ENCODE measurements around the gene STPG1.
A peak's percentile ranks its signal among the peaks of the same experiment; 100 is the strongest.

Gene STPG1

DNA sequence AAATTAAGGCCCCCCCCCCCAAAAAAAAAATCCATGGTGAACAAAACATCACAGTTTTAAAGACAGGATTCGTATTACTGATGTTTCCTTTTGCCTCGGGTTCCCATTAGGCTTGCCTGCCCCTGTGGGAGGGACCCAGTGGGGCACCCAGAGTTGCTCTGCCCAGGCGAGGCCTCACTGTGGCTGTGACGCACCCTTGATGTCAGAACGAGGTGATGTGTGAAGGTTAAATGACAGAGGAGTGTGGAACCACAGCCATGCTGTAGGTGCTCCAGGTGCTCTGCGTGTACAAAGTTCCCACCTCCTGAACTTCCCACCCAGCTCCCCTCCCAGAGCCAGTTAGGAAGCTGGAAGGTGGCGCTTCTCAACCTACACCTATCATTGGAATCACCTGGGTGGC, 56.5 kb downstream of the STPG1 start:
- no peaks in the 10 kb centered on the region for H3K27me3 ChIP-seq
- H3K9me3 ChIP-seq: no peaks in the 10 kb centered on the region
- H3K36me3 ChIP-seq: no peaks in the 10 kb centered on the region
- TF ChIP-seq, protein P1, sequence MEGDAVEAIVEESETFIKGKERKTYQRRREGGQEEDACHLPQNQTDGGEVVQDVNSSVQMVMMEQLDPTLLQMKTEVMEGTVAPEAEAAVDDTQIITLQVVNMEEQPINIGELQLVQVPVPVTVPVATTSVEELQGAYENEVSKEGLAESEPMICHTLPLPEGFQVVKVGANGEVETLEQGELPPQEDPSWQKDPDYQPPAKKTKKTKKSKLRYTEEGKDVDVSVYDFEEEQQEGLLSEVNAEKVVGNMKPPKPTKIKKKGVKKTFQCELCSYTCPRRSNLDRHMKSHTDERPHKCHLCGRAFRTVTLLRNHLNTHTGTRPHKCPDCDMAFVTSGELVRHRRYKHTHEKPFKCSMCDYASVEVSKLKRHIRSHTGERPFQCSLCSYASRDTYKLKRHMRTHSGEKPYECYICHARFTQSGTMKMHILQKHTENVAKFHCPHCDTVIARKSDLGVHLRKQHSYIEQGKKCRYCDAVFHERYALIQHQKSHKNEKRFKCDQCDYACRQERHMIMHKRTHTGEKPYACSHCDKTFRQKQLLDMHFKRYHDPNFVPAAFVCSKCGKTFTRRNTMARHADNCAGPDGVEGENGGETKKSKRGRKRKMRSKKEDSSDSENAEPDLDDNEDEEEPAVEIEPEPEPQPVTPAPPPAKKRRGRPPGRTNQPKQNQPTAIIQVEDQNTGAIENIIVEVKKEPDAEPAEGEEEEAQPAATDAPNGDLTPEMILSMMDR (IDR thresholded peaks at IDR 0.05; ENCODE audit: low read depth, low read length): no peak
- H3K4me1 ChIP-seq: no peaks in the 10 kb centered on the region
- DNase-seq: no peak
- H3K4me3 ChIP-seq (ENCODE audit: low read depth, low read length): no peak overlapping the region

DNA sequence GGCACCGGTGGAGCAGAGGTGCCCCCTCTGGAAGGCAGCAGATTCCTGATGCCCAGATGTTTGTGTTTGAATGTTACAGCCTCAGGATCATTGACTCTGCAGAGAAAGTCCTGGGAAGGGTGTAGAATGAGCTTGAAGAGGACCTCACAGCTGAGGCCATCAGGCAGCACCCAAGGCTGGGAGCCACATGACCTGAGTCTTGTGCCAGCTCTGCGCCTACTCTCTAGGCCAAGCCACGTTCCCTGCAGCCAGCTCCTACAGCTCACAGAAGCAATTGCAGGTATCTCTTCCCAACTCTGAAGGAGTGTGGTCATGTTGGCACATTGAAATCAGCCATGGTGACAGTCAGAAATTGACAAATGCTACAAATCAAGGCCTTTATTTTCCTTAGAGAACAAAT, 58.1 kb downstream of the STPG1 start:
- H3K4me1 ChIP-seq: no peaks in the 10 kb centered on the region
- no peaks in the 10 kb centered on the region for H3K27me3 ChIP-seq
- H3K4me3 ChIP-seq (ENCODE audit: low read depth, low read length): no peak overlapping the region
- no peaks in the 10 kb centered on the region for H3K9me3 ChIP-seq
- TF ChIP-seq, protein P1 (IDR thresholded peaks at IDR 0.05; ENCODE audit: low read depth, low read length): no peak
- H3K36me3 ChIP-seq: no peaks in the 10 kb centered on the region
- DNase-seq: no peak

DNA sequence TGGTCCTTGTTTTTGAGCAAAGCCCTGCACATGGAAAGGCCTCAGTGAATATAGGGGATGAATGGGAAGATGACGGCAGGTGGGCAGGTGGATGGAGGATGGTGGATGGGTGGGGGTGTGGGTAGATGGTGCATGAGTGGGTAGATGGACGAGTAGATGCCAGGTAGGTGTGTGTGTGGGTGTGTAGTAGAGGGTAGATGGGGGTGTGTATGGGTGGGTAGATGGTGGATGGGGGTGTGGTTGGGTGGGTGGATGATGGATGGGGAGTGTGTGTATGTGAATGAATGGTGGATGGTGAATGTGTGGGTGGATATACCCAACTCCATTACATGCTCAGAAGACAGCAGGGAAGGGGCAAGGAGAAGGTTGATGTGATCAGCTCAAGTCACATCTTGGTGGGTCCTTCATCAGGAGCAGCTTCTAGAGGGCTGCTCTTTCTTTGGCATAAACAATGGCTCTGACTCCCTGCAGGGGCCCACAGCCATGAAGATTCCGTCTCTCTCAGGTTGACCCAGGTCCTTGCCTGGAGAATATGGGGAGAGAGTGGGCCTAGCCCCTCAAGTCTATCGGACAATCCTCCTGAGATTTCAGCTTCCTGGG, 60.2 kb downstream of the STPG1 start:
- Histone ChIP-seq H3K4me3 (ENCODE audit: low read depth, low read length) (no peak overlapping the region), H3K9me3 (no peaks in the 10 kb centered on the region), H3K4me1 (no peaks in the 10 kb centered on the region), H3K27me3 (no peaks in the 10 kb centered on the region), H3K36me3 (no peaks in the 10 kb centered on the region)
- TF ChIP-seq, protein P1 (IDR thresholded peaks at IDR 0.05; ENCODE audit: low read depth, low read length): no peak
- no peak for DNase-seq

DNA sequence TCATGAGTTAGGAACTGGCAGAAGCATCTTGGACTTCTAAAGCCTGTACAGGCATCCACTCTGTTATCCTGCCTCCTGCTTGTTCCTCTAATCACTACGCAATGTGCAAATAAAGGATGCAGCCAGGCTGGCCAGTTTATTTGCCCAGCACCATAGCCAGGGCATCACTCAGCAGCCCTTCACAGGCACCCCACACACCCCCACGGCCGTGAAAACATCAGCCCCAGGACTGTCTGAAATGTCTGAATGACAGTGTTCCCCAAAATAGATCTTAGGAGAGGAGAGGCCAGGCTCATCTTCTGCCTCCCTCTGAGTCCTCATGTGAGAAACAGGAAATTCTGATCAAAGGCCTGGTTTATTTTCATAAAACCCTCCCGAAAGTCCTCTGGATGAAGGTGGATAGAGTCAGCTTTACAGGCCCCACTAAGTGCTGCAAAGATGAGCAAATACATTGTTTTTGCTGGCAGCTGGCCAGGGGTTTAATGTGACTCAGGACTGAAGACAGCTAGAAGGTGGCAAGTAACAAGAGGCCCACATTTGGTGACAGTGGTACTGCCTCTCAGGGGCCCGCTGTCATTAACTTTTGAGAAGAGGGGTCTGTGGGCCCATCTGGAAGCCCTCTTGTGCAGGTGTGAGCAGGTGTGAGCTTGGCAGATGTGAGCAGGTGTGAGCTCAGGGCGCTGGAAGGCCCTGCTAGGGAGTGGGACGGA, 61.5 kb downstream of the STPG1 start:
- Histone ChIP-seq H3K27me3 (no peaks in the 10 kb centered on the region), H3K4me3 (ENCODE audit: low read depth, low read length) (no peak overlapping the region), H3K36me3 (no peaks in the 10 kb centered on the region), H3K4me1 (no peaks in the 10 kb centered on the region), H3K9me3 (no peaks in the 10 kb centered on the region)
- peak; percentile 15 for DNase-seq
- TF ChIP-seq, protein P1 (IDR thresholded peaks at IDR 0.05; ENCODE audit: low read depth, low read length): no peak

DNA sequence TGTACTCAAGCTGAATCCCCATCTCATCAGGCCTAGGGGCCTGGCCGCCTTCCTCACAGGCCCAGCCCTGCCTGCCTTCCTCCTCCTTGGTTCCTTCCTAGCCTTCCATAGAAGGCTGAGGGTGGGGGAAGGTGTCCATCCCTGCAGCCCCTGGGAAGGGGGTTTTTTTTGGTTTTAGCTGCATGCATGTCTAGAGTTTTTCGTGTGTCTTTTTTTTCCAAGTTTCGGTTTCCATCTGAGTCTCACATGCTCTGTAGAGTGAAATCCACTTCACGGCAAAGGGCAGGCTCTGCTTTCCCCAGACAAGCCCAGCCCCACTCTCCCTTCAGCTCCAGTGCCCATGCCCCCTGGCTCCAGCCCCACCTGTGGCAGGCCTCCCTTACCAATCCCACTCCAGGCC, 62.3 kb downstream of the STPG1 start:
- no peak for DNase-seq

DNA sequence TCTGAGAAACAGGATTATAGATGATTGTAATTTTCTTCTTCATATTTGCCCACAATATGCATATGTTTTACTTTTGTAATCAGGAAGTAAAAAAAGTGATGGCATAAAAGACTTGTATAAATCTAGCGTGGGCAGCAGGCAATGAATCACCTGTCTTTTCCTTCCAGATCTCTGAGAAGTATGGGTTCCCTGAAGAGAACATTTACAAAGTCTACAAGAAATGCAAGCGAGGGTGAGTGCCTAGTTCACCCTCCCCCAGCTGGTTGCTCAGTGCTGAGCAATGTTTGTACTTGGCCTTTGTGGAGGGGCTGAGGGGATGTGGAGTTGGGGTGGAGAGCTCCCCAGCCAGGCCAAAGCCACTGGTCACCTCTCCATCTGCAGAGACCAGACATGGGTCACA, 63.7 kb downstream of the STPG1 start:
- DNase-seq: no peak
- H3K27me3 ChIP-seq: no peaks in the 10 kb centered on the region
- H3K36me3 ChIP-seq: no peaks in the 10 kb centered on the region
- no peaks in the 10 kb centered on the region for H3K9me3 ChIP-seq
- H3K4me3 ChIP-seq (ENCODE audit: low read depth, low read length): no peak overlapping the region
- H3K4me1 ChIP-seq: no peaks in the 10 kb centered on the region
- TF ChIP-seq, protein P1 (IDR thresholded peaks at IDR 0.05; ENCODE audit: low read depth, low read length): no peak

More for the DNA sequence above, 62.3 kb downstream of the STPG1 start:
- no peaks in the 10 kb centered on the region for H3K4me1 ChIP-seq
- H3K36me3 ChIP-seq: no peaks in the 10 kb centered on the region
- H3K27me3 ChIP-seq: no peaks in the 10 kb centered on the region
- no peaks in the 10 kb centered on the region for H3K9me3 ChIP-seq
- no peak overlapping the region for H3K4me3 ChIP-seq (ENCODE audit: low read depth, low read length)
- TF ChIP-seq, protein P1 (IDR thresholded peaks at IDR 0.05; ENCODE audit: low read depth, low read length): no peak

Data from BE2C (cell line).